NCI-H748 (cell line): ENCODE data around the gene ABCA13.

Experiments used
- DNase-seq: peaks from one replicate; lab custom pipeline; 2025; ENCODE audit not compliant: unreplicated experiment; lab: John Stamatoyannopoulos, UW

Gene ABCA13

DNA sequence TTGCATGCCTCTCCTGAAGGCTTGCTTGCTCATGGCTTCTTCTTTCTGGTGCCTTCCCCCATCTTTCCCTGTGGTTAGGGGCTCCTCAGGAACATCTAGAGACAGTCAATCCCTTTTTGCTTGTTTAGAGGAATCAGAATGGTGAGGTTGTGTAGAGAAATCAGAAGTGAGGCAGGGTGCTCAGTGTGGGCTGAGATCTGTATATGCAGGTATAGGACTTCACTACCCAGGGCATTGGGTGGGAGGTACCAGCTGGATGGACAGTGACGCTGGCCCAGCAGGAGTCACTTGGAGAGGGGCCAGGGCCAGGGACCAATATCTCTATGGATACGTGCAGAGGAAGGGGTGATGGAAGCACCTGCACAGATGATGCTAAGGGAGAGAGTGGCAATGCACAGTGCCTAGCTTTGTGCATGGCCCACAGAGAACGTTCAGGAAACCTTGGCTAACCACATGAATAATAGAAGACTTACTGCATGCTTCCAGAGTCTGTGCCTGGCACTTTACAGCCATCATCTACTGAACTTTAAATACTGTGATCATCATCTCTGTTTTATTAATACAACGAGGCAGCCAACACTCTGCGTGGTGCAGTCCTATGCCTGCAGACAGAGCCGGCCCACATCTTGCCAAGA is 255.2 kb downstream of the ABCA13 start:
- DNase-seq, result no peak

DNA sequence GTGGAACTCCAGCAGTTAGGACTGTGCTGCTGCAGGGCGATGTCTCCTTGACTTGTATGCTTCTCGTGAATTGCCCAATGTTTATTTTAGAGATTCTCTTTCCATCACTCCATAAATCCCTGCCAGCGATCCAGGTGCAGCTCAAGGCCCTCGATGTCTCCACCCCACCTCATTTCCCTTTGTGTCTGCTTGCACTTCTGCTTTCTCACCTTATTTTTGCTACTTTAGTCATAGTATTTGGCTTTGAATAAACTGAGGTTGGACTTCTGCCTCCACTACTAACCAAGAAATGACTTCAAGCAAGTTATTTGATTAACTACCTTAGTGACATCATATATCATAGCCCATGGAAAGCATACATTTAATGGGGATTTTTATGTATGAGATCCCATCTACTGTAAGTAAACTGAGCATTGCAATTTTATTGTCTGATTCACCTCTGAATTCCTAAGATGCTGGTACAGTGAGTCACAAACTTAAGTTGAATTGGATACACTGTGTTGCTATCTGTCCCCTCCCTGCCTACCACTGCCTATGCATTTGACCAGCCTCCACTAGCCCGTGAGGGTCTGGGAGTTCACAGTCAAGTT is 255.8 kb downstream of the ABCA13 start:
- peak; percentile 76 for DNase-seq

DNA sequence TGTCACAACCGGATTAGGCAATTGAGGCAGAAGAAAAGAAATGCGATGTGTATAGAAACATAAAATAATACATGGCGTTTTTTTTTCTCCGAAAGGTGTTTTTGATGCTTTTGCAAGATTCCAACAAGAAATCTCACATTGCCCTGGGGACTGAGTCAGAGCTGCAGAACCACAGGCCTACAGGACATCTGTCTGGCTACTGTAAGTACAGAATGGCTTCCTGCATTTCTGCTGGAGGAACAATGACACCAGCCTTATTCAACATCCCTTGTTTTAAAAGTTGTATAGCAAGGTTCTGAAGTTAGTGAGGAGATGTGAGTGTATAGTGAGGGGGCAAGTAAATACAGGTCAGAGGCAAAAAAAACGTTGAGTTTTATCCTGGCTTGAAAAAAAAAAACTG is 256.4 kb downstream of the ABCA13 start:
- no peak for DNase-seq

DNA sequence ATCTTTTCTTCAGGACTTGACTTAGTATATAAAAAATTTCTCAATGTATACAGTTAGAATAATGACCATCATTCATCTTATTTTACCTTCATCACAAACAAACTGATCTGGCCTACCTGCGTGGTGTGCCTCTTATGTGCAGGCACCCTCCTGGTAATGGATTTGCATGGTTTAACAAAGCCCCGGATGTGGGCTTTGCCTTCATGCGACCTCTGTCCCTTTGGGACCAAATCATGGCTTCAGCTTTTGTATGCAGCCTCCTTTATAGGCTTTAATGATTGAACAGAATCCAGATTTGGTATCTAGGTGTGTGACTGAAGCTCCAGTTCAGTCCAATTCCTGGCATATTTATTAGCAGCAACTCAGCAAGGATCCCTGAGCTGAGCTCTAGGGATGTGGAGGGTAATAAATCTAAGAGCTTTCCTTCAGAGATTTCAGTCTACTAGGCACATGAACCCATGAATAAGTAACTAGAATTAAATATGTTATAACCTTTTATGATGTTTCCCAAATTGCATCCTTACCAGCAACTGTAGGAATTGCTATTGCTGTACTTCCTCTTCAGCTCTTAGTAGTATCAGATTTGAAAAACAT is 256.9 kb downstream of the ABCA13 start:
- peak; percentile 7 for DNase-seq

DNA sequence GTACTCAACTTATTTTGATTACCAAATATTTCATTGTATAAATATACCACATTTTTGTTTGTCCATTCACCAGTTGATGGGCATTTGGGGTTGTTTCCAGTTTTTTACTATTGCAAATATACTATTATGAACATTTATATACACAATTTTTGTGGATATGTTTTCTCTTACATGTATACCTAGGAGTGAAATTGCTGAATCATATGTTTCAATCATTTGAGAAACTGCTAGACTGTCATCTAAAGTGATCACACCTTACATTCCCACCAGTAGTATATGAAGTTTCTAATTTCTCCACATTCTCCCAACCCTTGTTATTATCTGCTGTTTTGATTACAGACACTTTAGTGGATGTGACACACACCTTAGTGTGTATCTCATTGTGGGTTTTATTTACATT is 257.9 kb downstream of the ABCA13 start:
- no peak for DNase-seq

DNA sequence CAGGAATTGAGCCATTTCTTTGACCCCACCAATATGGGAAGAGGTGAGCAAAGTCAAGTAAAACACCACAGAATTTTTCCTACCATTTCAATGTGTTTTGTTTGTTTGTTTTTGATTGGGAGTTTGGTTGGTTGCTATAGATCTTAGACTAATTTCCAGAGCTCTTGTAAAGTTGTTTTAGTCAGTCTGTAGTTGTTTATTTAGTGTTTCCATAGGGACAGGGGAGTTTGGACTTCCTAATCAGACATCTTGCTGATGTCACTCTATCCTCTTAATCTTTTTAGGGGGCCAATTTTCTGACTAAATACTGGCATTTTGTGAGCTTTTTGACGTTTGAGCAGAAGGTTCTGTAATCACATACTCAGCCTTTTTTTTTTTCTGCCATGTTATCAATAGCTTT is 266.9 kb downstream of the ABCA13 start:
- DNase-seq, result peak; percentile 74

DNA sequence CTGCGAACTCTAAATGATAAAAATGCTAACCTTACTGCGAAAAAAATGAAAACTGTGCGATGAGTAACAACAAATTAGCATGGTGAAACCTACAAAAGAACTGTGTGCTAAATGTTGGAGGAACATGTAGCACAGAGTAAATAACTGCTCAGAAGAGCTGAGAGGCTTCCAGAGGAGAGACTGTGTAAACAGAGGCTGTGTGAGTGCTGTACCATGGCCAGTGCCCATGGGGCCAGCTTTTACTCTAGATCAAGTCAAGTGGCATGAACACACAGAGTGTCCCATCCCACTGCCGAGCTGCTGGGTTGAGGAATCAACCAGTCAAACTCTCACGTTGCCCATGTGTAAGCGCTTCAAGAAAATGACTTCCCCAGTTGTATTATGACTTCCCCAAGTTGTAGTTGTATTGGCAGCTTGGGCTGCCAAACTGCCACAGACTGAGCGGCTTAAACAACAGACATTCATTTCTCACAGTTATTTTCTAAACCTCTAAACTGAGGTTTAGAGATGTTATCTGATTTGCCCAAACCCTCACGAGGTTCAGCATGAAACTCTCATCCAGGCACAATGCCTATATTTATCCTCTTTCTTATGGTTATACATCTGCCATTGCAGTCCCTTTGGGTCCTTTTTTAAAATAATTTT is 270.7 kb downstream of the ABCA13 start:
- no peak for DNase-seq

DNA sequence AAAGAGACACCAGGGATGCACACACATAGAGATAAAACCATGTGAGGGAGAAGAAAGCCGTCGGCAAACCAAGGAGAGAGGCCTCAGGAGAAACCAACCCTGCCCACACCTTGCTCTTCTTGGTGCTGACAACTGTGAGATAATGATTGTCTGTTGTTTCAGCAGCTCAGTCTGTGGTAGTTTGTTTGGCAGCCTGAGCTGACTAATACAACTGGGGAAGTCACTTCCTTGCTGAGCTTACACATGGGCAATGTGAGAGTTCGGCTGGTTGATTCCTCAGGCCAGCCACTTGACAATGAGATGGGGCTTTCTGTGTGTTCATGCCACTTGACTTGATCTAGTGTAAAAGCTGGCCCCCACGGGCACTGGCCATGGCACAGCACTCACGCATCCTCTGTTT is 271.8 kb downstream of the ABCA13 start:
- DNase-seq, result no peak

DNA sequence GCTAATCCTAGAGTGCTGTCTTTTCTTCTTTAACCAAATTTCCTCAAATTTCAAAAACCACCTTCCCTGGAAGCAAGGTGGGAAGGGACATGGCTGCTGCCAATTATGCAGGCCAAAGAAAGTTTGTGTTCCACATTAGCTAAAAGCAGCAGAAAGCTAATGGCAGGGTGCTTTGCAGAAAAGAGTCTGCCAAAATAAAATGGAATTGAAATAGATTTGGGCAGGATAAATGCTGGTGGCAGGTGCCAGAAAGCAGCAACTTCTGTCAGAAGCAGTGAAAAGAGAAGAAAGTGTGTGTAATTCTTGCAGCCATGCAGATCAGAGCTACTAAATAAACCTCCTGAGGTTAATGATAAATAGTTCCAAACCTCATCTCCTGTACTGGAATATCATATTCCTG is 275.5 kb downstream of the ABCA13 start:
- DNase-seq, result no peak

DNA sequence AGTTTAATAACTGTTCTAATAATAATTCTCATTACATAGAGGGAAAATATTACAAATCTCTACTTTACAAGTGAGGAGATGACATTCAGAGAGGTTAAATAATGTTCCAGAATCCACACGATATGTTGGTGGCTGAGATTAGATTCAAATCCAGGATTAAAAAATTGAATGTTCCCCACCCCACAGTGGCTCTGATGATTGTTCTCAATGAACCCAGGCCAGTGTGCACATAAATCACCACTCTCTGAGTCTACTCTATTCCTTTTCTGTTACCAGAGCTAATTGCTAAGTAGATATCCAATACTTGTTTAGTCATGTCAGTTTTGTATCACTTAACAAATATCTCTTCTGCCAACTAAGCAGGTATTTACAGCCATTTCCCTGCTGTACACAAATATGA is 281.0 kb downstream of the ABCA13 start:
- DNase-seq, result peak; percentile 45

DNA sequence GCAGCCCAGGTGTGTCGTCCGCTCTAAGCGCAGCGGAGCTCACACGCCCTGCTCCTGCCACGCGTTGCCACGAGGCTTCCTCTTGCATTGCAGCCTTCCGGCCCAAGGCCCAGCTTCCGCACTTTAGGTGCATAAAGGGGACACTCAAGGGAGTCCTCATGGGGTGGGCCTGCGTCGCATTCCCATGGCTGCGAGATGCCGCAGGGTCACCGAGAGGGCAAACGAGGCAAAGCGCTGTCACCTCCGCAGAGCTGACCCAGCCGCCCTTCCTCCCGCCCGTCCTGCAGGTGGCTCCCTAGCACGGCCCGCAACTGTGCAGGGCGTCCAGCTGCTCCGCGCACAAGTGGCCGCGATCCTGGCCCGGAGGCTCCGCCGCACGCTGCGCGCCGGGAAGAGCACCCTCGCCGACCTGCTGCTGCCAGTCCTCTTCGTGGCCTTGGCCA is 283.5 kb downstream of the ABCA13 start:
- no peak for DNase-seq

DNA sequence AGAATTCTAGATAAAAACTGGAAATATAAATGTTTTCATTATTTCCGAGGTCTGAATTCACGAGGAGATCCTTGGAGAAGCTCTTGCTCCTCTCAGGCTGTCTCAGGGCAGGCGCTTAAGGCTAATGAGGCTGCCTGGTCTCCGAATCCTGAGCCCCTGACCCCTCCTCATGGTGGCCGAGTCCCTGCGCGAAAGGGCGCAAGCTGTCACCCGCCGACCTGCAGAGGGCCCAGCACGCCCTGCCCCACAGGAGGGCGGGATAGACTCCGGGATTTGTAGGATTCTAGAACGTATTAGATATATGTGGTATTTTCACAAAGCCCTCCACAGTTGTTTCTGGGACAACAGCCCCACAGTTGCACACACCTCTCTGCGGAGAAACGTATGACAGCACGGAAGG is 284.1 kb downstream of the ABCA13 start:
- DNase-seq, result no peak

DNA sequence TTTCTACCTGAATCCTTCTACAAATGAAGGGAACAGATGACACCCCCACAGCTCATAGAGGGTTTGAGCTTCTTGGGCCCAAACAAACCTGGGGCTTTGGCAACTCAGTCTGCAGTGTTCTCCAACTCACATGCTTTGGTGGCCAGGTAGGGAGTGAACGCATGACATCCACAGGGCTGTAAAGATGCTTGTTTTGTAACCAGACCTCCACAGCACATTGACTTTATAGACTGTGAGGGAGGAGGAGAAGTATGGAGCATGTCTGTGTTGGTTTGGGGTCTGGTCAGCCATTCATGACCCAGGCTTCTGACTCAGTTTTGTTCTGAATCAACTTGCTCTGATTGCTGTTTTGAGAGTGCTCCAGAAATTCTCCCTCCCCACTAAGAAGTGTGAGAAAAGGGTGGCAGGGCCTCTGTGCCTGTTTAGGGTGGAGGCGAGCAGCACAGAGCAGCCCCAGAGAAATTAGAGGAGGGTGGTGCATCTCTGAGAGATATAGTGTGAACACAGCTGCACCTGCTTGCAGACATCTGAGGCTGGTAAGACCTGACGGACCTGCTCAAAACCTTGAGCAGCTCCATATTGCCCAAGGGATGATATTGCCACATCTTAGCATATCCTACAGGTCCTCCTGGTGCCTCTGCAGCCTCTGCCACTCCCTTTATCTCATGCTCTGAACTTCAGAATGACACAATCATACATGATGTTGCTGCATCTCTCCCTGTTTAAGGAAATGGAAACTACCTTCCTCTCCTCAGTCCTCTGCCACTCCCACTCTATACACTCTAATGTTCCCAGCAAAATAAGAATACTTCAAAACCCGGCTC is 287.7 kb downstream of the ABCA13 start:
- no peak for DNase-seq

DNA sequence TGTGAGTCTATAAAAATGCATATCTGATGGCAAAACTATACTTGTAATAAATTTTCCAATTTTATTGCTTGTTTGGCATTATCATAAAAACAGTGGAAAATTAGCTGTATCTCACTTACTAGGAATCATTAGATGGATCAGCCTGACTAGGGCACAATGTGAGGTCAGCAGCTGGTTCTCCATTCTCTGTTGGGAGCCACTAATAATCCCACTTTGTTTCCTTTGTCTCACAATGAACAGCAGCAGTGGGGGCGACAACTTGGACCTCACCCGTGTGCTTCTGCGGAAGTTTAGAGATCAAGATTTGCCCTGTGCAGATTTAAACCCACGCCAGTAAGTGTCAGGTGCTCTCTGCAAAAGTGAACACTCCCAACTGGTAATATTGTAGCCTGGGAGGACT is 295.5 kb downstream of the ABCA13 start:
- peak; percentile 59 for DNase-seq

DNA sequence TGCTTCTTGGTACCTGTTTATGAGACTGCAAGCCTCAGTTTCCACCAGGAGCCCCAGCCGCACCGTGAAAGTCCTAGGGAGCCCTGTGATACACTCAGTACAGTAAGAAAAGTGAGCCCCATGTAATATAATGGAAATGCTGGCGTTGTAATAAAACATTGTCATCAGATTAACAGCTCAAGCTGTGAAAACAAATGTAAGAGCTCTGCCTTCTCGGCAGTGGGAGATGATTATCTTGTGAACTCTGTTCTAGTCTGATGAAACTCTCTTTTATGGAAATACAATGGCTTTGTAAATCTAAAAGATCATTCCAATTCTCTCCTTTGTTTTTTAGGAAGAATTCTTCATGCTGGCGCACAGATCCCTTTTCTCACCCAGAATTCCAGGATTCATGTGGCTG is 299.9 kb downstream of the ABCA13 start:
- no peak for DNase-seq

DNA sequence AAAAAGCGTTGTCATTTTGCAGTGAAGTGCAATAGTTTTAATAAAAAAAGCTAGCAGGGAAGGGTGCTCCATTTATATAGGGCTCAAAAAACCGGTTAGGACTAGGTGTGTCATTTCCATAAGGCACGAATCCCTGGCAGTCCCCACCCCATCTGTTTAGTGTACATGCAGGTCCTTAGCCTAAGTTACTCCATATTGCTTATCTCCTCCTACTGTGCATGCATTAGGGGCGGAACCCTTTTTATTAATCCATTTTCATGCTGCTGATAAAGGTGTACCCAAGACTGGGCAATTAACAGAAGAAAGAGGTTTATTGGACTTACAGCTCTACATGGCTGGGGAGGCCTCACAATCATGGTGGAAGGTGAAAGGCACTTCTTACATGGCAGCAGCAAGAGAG is 301.4 kb downstream of the ABCA13 start:
- DNase-seq, result no peak

DNA sequence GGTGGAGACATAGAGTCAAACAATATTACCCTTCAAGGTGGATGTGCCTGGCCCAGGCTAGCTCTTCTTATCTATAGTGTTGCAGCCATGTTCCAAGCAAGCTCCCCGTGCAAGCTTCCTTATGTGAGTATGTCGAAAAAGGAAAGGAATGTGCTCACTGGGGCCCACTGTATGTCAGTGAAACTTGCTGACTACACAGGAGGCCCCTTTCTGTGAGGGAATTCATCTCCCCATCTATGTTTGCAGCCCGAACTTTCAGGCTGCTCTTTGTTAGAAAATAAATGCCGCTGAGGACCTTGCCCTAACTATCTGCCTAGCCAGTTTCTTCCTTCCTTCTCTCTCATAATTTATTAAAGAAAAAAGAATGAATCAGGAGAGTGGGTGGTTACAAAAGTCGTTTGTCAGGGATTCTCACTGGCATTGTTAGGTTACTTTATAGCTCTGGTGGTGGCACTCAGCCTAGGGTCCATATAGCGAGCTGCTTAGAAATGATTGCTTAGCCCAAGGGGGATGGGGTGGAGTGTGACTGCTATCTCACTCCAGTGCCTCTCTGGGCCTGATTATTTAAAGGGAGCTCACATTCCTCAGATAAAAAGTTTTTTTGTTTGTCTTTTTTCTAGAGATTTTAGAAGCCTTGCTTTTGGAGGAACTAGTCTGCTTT is 302.1 kb downstream of the ABCA13 start:
- no peak for DNase-seq

DNA sequence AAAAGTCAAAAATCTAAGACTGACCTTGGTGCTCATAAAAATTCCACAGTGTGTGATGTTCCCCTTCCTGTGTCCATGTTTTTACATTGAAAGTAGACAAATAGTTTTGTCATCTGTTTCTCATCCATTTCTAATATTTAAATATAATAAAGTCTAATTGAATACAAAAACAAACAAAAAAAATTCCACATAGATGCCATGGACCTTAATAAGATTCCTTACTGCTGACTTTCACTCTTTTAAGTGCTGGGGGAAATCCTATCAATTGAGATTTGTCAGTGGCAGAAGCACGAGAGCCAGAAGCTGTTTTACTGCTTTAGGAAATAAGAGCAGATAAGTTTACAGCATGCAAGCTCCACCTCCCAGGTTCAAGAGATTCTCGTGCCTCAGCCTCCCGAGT is 310.0 kb downstream of the ABCA13 start:
- DNase-seq, result no peak

DNA sequence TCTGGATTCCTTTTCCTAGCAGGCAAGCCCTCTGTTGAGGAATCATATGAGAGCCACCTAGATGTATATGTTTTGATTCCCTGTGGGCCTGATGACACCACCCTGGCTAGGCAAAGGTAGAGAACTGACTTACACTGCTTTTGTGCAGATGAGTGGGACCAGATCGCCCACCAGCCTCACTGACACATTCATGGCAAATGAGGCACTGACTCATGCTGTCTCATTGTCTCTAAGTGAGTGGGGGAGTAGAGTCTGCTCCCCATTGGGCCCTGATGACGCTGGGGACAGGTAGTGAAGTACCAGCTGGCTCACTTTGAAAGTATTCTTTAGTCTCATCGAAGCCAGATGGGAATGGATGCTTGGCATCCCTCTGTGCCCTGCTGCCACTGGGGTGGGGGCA is 326.3 kb downstream of the ABCA13 start:
- DNase-seq, result no peak

DNA sequence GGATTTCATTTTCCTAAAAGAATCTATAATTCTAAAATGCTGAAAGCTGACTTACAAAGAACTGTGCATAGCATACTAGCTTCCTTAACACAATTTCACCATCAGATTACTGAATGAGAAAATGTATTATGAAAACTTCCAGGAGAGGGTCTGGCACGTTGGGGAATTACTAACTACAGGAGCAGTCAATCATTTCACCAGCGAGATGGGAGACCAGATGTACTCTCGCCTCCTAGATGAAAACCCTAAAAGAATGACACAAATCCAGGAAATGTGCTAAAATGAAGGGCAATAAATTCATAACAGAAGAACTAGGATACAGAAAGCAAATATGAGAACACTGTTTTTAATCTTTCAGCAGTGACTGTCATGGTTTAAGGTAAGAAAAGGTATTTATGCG is 330.8 kb downstream of the ABCA13 start:
- DNase-seq, result no peak

DNA sequence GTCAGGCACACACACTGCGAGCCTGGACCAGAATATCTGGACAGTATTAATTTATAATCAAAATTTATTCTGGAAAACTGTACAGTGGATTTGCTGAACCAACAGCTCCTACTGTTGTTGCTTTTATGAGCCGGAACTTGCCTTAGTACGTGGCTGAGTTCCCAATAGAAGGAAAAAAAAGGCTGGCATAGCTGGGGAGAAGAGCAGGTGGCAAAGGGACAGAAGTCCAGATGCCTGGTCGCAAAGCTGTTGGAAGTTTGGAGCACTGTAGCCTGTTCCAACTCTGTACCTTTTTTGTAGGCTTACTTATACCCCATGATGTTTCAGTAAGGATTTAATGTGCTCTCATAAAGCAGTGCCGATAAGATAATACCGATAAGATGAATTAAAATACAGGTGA is 333.8 kb downstream of the ABCA13 start:
- DNase-seq, result no peak
